PC-9 (cell line): ENCODE data around the gene PPIL6. TPM values are rescaled to one million over a fixed set of nuclear protein-coding genes. Genes with fewer than 3 reads are reported as not detected.
"Not testable (repeated sequence)": the region's sequence is repeated elsewhere in the genome, so short reads cannot be mapped to it uniquely, and the experiment has no call there.

ENCODE experiments used
- BruUV-seq: library from RNA; stranded (reverse); fragments of 400-500 nt; replicated peaks from 2 replicates; lab custom pipeline; 2021; lab: Mats Ljungman, UMichigan
- CTCF ChIA-PET: fragments of 300-600 bp; sonication (Branson Sonifier 250); formaldehyde crosslinking; loops from one replicate; lab custom pipeline; 2022; ENCODE audit warnings: antibody characterized with exemption; lab: Charles Lee
- POLR2A ChIA-PET: fragments of 300-600 bp; sonication (Branson Sonifier 250); formaldehyde crosslinking; loops from one replicate; lab custom pipeline; 2022; ENCODE audit warnings: antibody characterized with exemption; ENCODE audit not compliant: unreplicated experiment; lab: Charles Lee
- DNase-seq, 2 experiments: peaks; one replicate each; pipeline versions ENCODE4 v3.0.0 to v3.0.0-alpha.2; 2015 to 2022; ENCODE audit warnings: mixed read lengths in 1 of 2
- H2AFZ ChIP-seq: fragments of 200-600 bp; sonication (generic); 2 replicates; pipeline ENCODE4 v1.8.1; 2017; ENCODE audit warnings: antibody characterized with exemption
- H3F3A ChIP-seq: fragments of 200-600 bp; sonication (generic); 2 replicates; pipeline ENCODE4 v1.8.1; 2017; ENCODE audit warnings: antibody characterized with exemption, mild to moderate bottlenecking, low read depth; ENCODE audit not compliant: insufficient read depth
- H3K27ac ChIP-seq: fragments of 200-600 bp; sonication (generic); 2 replicates; pipeline ENCODE4 v1.6.1; 2016; ENCODE audit warnings: mixed run types
- H3K27me3 ChIP-seq: fragments of 200-600 bp; sonication (generic); 2 replicates; pipeline ENCODE4 v1.6.1; 2016; ENCODE audit warnings: low read depth, mixed run types; ENCODE audit not compliant: insufficient read depth
- H3K36me3 ChIP-seq: fragments of 200-600 bp; sonication (generic); 2 replicates; pipeline ENCODE4 v1.6.1; 2016; ENCODE audit warnings: low read depth, mixed run types
- H3K4me1 ChIP-seq: fragments of 200-600 bp; sonication (generic); replicated peaks from 2 replicates; pipeline ENCODE4 v1.6.1; 2016; ENCODE audit warnings: mixed run types; ENCODE audit not compliant: insufficient read depth
- H3K4me2 ChIP-seq: fragments of 200-600 bp; sonication (generic); 2 replicates; pipeline ENCODE4 v1.6.1; 2017; ENCODE audit warnings: mixed run types
- H3K4me3 ChIP-seq: fragments of 200-600 bp; sonication (generic); 2 replicates; pipeline ENCODE4 v1.6.1; 2016; ENCODE audit warnings: mixed run types
- H3K79me2 ChIP-seq: fragments of 200-600 bp; sonication (generic); 2 replicates; pipeline ENCODE4 v1.6.1; 2017; ENCODE audit warnings: low read depth, mixed run types
- H3K9me2 ChIP-seq: fragments of 200-600 bp; sonication (generic); 2 replicates; pipeline ENCODE4 v1.8.1; 2017; ENCODE audit warnings: mild to moderate bottlenecking; ENCODE audit not compliant: insufficient read depth
- H3K9me3 ChIP-seq: fragments of 200-600 bp; sonication (generic); 2 replicates; pipeline ENCODE4 v1.8.1; 2016; ENCODE audit warnings: low read depth; ENCODE audit not compliant: insufficient read depth
- H4K20me1 ChIP-seq: fragments of 200-600 bp; sonication (generic); 2 replicates; pipeline ENCODE4 v1.8.1; 2017; ENCODE audit not compliant: insufficient read depth
- CTCF ChIP-seq: fragments of 200-600 bp; sonication (generic); conservative IDR thresholded peaks from 2 replicates; pipeline ENCODE4 v1.6.1; 2017; ENCODE audit warnings: mixed run types, antibody characterized with exemption, mild to moderate bottlenecking, moderate library complexity
- EZH2 ChIP-seq: fragments of 200-600 bp; sonication (generic); IDR thresholded peaks from 2 replicates; pipeline ENCODE4 v1.8.0; 2017; ENCODE audit warnings: antibody characterized with exemption, low read depth
- intact Hi-C: fragments of 100-400 bp; cut with micrococcal nuclease; formaldehyde crosslinking; loops from one replicate; pipeline ENCODE4 v1.10.0; 2022; ENCODE audit not compliant: unreplicated experiment
- total RNA-seq: library from RNA; stranded (reverse); gene quantifications from 2 replicates; pipeline ENCODE4 v1.2.3, GENCODE V29; 2021

The PPIL6 gene
- total RNA-seq, 1 experiment from 2014 or later = 15.5 TPM

GRCh38 chr6:109461733-109462526 lies 21.5 kb upstream of the PPIL6 start:
- Histone ChIP-seq H3K4me2 (no peak overlapping the region), H3K79me2 (no peaks in the 10 kb centered on the region), H2AFZ (no peak overlapping the region), H4K20me1 (peaks cover 10% of the 10 kb centered on the region), H3K4me1 (no peaks in the 10 kb centered on the region), H3K4me3 (no peak overlapping the region), H3K9me3 (no peaks in the 10 kb centered on the region), H3F3A (peaks cover 24% of the 10 kb centered on the region; the same call in 1 of the 2 replicates), H3K36me3 (peaks cover 39% of the 10 kb centered on the region), H3K27me3 (no peaks in the 10 kb centered on the region), H3K27ac (no peak overlapping the region), H3K9me2 (no peaks in the 10 kb centered on the region)
- ChIA-PET CTCF (no interaction called here), POLR2A (interaction anchor here (0.6 kb wide), 1 partner anchor 355 kb away, joined by 4 read pairs; no protein-coding TSS in a partner anchor)
- no peak for TF ChIP-seq CTCF
- TF ChIP-seq EZH2 = no peak
- BruUV-seq = no TSS peak
- intact Hi-C loops = no loop called here
- DNase-seq = no peak

- H3K4me1 ChIP-seq, H3K27me3 ChIP-seq, CTCF ChIA-PET, DNase-seq, intact Hi-C loops, H3K4me3 ChIP-seq, H3K79me2 ChIP-seq, H3K9me2 ChIP-seq, H3K27ac ChIP-seq, H4K20me1 ChIP-seq, H3K4me2 ChIP-seq, BruUV-seq, H2AFZ ChIP-seq, H3K9me3 ChIP-seq: not testable (repeated sequence)
- POLR2A ChIA-PET = interaction anchor here (0.6 kb wide), 1 partner anchor 355 kb away, joined by 4 read pairs; no protein-coding TSS in a partner anchor
- Histone ChIP-seq H3K36me3 (peaks cover 34% of the 10 kb centered on the region), H3F3A (peaks cover 31% of the 10 kb centered on the region; the same call in 1 of the 2 replicates)
Observed at GRCh38 chr6:109461205-109461604, 20.8 kb upstream of the PPIL6 start.

GRCh38 chr6:109460161-109460829 lies 19.9 kb upstream of the PPIL6 start:
- intact Hi-C loops = no loop called here
- POLR2A ChIA-PET = interaction anchor here (0.6 to 0.7 kb wide), 2 partner anchors 89 to 365 kb away, joined by 6 to 13 read pairs; partner anchors contain the start of gene CEP57L1
- no TSS peak for BruUV-seq

More at GRCh38 chr6:109460161-109460829, 19.9 kb upstream of the PPIL6 start:
- no peak for TF ChIP-seq CTCF
- no peak for TF ChIP-seq EZH2
- no peak overlapping the region for H2AFZ ChIP-seq
- H3K4me3 ChIP-seq = no peak overlapping the region
- no peaks in the 10 kb centered on the region for H3K9me3 ChIP-seq
- H3K4me2 ChIP-seq = no peak overlapping the region
- no peak for DNase-seq
- H3K4me1 ChIP-seq = no peaks in the 10 kb centered on the region
- no peaks in the 10 kb centered on the region for H3K9me2 ChIP-seq
- peaks cover 31% of the 10 kb centered on the region; the same call in 1 of the 2 replicates for H3F3A ChIP-seq
- peaks cover 25% of the 10 kb centered on the region for H3K36me3 ChIP-seq
- CTCF ChIA-PET = interaction anchor here (0.6 kb wide), 1 partner anchor 584 kb away, joined by 5 read pairs; no protein-coding TSS in a partner anchor
- H3K27ac ChIP-seq = no peak overlapping the region
- no peaks in the 10 kb centered on the region for H3K27me3 ChIP-seq
- peaks cover 10% of the 10 kb centered on the region for H4K20me1 ChIP-seq
- no peaks in the 10 kb centered on the region for H3K79me2 ChIP-seq
